Activated CD4-positive, alpha-beta T cell treated with anti-CD3 and anti-CD28 coated beads, Interleukin-2, amount 50 U/mL, for 48 hours (primary cell): Measurements from ENCODE around the gene WWP2.
"Not testable (repeated sequence)": the region's sequence is repeated elsewhere in the genome, so short reads cannot be mapped to it uniquely, and the experiment has no call there.

ENCODE experiments used
- DNase-seq, 2 experiments: peaks; one replicate each; pipeline ENCODE4 v3.0.0-alpha.2; 2020

The WWP2 gene

GRCh38 chr16:69796285-69797118 lies 34.4 kb downstream of the WWP2 start:
- DNase-seq: peak; percentile 8 to 18

- no peak for DNase-seq
These were observed 36.3 kb downstream of the WWP2 start for GRCh38 chr16:69798466-69798865.

GRCh38 chr16:69799611-69800031 lies 37.5 kb downstream of the WWP2 start:
- DNase-seq: no peak

GRCh38 chr16:69804297-69804696 lies 42.2 kb downstream of the WWP2 start:
- no peak for DNase-seq

- not testable (repeated sequence) for DNase-seq
These were observed 44.6 kb downstream of the WWP2 start for GRCh38 chr16:69806776-69807175.

- DNase-seq: no peak
These were observed 50.5 kb downstream of the WWP2 start for GRCh38 chr16:69812688-69813014.

- no peak for DNase-seq
These were observed 51.9 kb downstream of the WWP2 start for GRCh38 chr16:69814078-69814477.

GRCh38 chr16:69814561-69814960 lies 52.4 kb downstream of the WWP2 start:
- no peak for DNase-seq

- DNase-seq: not testable (repeated sequence)
These were observed 53.2 kb downstream of the WWP2 start for GRCh38 chr16:69815216-69815883.

- DNase-seq: no peak
These were observed 54.9 kb downstream of the WWP2 start for GRCh38 chr16:69816996-69817395.

GRCh38 chr16:69818891-69819545 lies 56.9 kb downstream of the WWP2 start:
- no peak for DNase-seq

- DNase-seq: no peak
These were observed 58.9 kb downstream of the WWP2 start for GRCh38 chr16:69820926-69821541.

- no peak for DNase-seq
These were observed 59.7 kb downstream of the WWP2 start for GRCh38 chr16:69821844-69822173.

GRCh38 chr16:69822174-69822935 lies 60.2 kb downstream of the WWP2 start:
- no peak for DNase-seq

- DNase-seq: no peak
These were observed 61.9 kb downstream of the WWP2 start for GRCh38 chr16:69823831-69824563.

GRCh38 chr16:69824564-69825142 lies 62.5 kb downstream of the WWP2 start:
- DNase-seq: not testable (repeated sequence)

GRCh38 chr16:69827524-69827923 lies 65.4 kb downstream of the WWP2 start:
- DNase-seq: no peak

- no peak for DNase-seq
These were observed 67.2 kb downstream of the WWP2 start for GRCh38 chr16:69829338-69829737.

GRCh38 chr16:69830146-69830533 lies 68.0 kb downstream of the WWP2 start:
- DNase-seq: no peak

GRCh38 chr16:69830534-69831211 lies 68.5 kb downstream of the WWP2 start:
- no peak for DNase-seq
